Body of pancreas (tissue), 4 donors: ENCODE data around the gene ARPP19.

ENCODE experiments used
- CTCF ChIP-seq, 7 experiments: fragments of 450-650 bp in 4 of 7; fragments of 200-600 bp in 3 of 7; sonication (generic) in 3 of 7; IDR thresholded peaks; one replicate each; pipeline ENCODE4 v1.5.1; 2016 to 2019; ENCODE audit warnings: antibody characterized with exemption in 7 of 7
- POLR2A ChIP-seq, 3 donors: fragments of 450-650 bp; IDR thresholded peaks; one replicate each; pipeline ENCODE4 v1.6.1; 2016; ENCODE audit warnings: antibody characterized with exemption in 3 of 3, mild to moderate bottlenecking in 2 of 3

GRCh38 chr15:52505151-52505550 is 63.7 kb downstream of the ARPP19 start:
- no peak for TF ChIP-seq CTCF (IDR thresholded peaks at IDR 0.05)
- TF ChIP-seq POLR2A (IDR thresholded peaks at IDR 0.05), result no peak
